GM23338 (cell line): ENCODE data around the gene RBAK. TPM values are rescaled to one million over a fixed set of nuclear protein-coding genes. Genes with fewer than 3 reads are reported as not detected.
A peak's percentile ranks its signal among the peaks of the same experiment; 100 is the strongest.

Experiments
- ATAC-seq: fragments of 200-7000 bp; cut with Tn5 transposase; 3 replicates; pipeline ENCODE4 v1.9.1; 2020
- DNase-seq: peaks from one replicate; pipeline ENCODE4 v3.0.0-alpha.2; 2015; ENCODE audit warnings: low spot score
- H2AFZ ChIP-seq: fragments of 200-600 bp; sonication (generic); 2 replicates; pipeline ENCODE4 v1.8.0; 2016; ENCODE audit warnings: antibody characterized with exemption, mild to moderate bottlenecking, moderate library complexity
- H3F3A ChIP-seq: fragments of 200-600 bp; sonication (generic); replicated peaks from 2 replicates; pipeline ENCODE4 v1.8.0; 2017; ENCODE audit warnings: antibody characterized with exemption, mixed run types, low read depth
- H3K27ac ChIP-seq: fragments of 200-600 bp; sonication (generic); 2 replicates; pipeline ENCODE4 v1.6.1; 2016; ENCODE audit warnings: low read depth
- H3K27me3 ChIP-seq: fragments of 200-600 bp; sonication (generic); 2 replicates; pipeline ENCODE4 v1.8.0; 2016; ENCODE audit warnings: mild to moderate bottlenecking, mixed run types, moderate library complexity; ENCODE audit not compliant: insufficient read depth
- H3K36me3 ChIP-seq: fragments of 200-600 bp; sonication (generic); 2 replicates; pipeline ENCODE4 v1.8.0; 2016; ENCODE audit warnings: mild to moderate bottlenecking; ENCODE audit not compliant: insufficient read depth
- H3K4me1 ChIP-seq: fragments of 200-600 bp; sonication (generic); 2 replicates; pipeline ENCODE4 v1.8.0; 2016; ENCODE audit warnings: mild to moderate bottlenecking, moderate library complexity; ENCODE audit not compliant: insufficient read depth
- H3K4me2 ChIP-seq: fragments of 200-600 bp; sonication (generic); 2 replicates; pipeline ENCODE4 v1.7.1; 2017; ENCODE audit warnings: mixed run types
- H3K4me3 ChIP-seq: fragments of 200-600 bp; sonication (generic); 2 replicates; pipeline ENCODE4 v1.6.1; 2016; ENCODE audit warnings: mixed run types
- H3K79me2 ChIP-seq: fragments of 200-600 bp; sonication (generic); replicated peaks from 2 replicates; pipeline ENCODE4 v1.8.0; 2017; ENCODE audit warnings: mild to moderate bottlenecking; ENCODE audit not compliant: insufficient read depth
- H3K9me2 ChIP-seq: fragments of 200-600 bp; sonication (generic); 2 replicates; pipeline ENCODE4 v1.8.0; 2017; ENCODE audit not compliant: insufficient read depth
- H4K20me1 ChIP-seq: fragments of 200-600 bp; sonication (generic); replicated peaks from 2 replicates; pipeline ENCODE4 v1.8.0; 2017; ENCODE audit warnings: mild to moderate bottlenecking; ENCODE audit not compliant: insufficient read depth
- H3K27ac Mint-ChIP-seq: 2 replicates; pipeline ENCODE4 v1.8.0; 2020; ENCODE audit warnings: inconsistent platforms, mild to moderate bottlenecking, moderate library complexity, mixed read lengths
- H3K27me3 Mint-ChIP-seq: 3 replicates; pipeline ENCODE4 v1.8.0; 2022; ENCODE audit warnings: low read depth, mild to moderate bottlenecking, moderate library complexity, mixed read lengths, inconsistent platforms; ENCODE audit not compliant: insufficient read depth, poor library complexity
- H3K36me3 Mint-ChIP-seq: 3 replicates; pipeline ENCODE4 v1.8.0; 2021; ENCODE audit warnings: low read depth, mild to moderate bottlenecking, inconsistent platforms, moderate library complexity, mixed read lengths
- H3K4me1 Mint-ChIP-seq: 3 replicates; pipeline ENCODE4 v1.8.0; 2020; ENCODE audit warnings: mild to moderate bottlenecking, inconsistent platforms, mixed read lengths
- H3K4me3 Mint-ChIP-seq: 3 replicates; pipeline ENCODE4 v1.8.0; 2021; ENCODE audit warnings: moderate library complexity, mild to moderate bottlenecking, inconsistent platforms, mixed read lengths
- H3K9me3 Mint-ChIP-seq: 3 replicates; pipeline ENCODE4 v1.8.0; 2020; ENCODE audit warnings: moderate library complexity, mild to moderate bottlenecking, inconsistent platforms, mixed read lengths
- CREB1 ChIP-seq: fragments of 250-450 bp; sonication (Bioruptor Pico); IDR thresholded peaks from 2 replicates; pipeline ENCODE4 v1.5.0; 2020; ENCODE audit warnings: low read depth, mild to moderate bottlenecking, moderate library complexity
- CTCF ChIP-seq, 2 experiments: fragments of 200-600 bp in 1 of 2; sonication (generic) in 1 of 2; conservative IDR thresholded peaks; 2 replicates each; pipeline versions ENCODE4 v1.5.1 to v1.6.1; 2016 to 2017; ENCODE audit warnings: antibody characterized with exemption in 2 of 2, low read depth in 2 of 2, mild to moderate bottlenecking in 2 of 2, moderate library complexity in 1 of 2
- ETS1 ChIP-seq: IDR thresholded peaks from 2 replicates; pipeline ENCODE4 v1.6.1; 2016; ENCODE audit warnings: antibody characterized with exemption
- EZH2 ChIP-seq: fragments of 200-600 bp; sonication (generic); IDR thresholded peaks from one replicate; pipeline ENCODE4 v1.8.0; 2017; ENCODE audit warnings: antibody characterized with exemption, mild to moderate bottlenecking, low read depth; ENCODE audit not compliant: unreplicated experiment
- EZH2phosphoT487 ChIP-seq: fragments of 200-600 bp; sonication (generic); IDR thresholded peaks from one replicate; pipeline ENCODE4 v1.8.1; 2018; ENCODE audit warnings: antibody characterized with exemption; ENCODE audit not compliant: unreplicated experiment
- JUNB ChIP-seq: IDR thresholded peaks from one replicate; pipeline ENCODE4 v1.6.1; 2016; ENCODE audit warnings: antibody characterized with exemption; ENCODE audit not compliant: unreplicated experiment
- NANOG ChIP-seq: IDR thresholded peaks from 2 replicates; pipeline ENCODE4 v1.6.1; 2016; ENCODE audit warnings: antibody characterized with exemption, borderline replicate concordance
- POLR2AphosphoS5 ChIP-seq: IDR thresholded peaks from 2 replicates; pipeline ENCODE4 v1.6.1; 2016; ENCODE audit warnings: antibody characterized with exemption, low read depth
- STAT1 ChIP-seq: IDR thresholded peaks from one replicate; pipeline ENCODE4 v1.6.1; 2016; ENCODE audit warnings: antibody characterized with exemption; ENCODE audit not compliant: unreplicated experiment
- ZNF114 ChIP-seq: fragments of 250-450 bp; sonication (Bioruptor Pico); IDR thresholded peaks from 2 replicates; pipeline ENCODE4 v1.5.0; 2020; ENCODE audit warnings: mild to moderate bottlenecking, moderate library complexity
- ZNF331 ChIP-seq: fragments of 250-450 bp; sonication (Bioruptor Pico); IDR thresholded peaks from 2 replicates; pipeline ENCODE4 v1.5.0; 2020; ENCODE audit warnings: low read depth, mild to moderate bottlenecking, moderate library complexity
- polyA plus RNA-seq: library from polyadenylated mRNA; unstranded; fragments of >200 nt; fragmentation: Nextera tagmentation; extraction: Ambion mirVana; gene quantifications from 2 replicates; pipeline ENCODE4 v1.2.1, GENCODE V29; 2016
- total RNA-seq: library from RNA; depleted of rRNA; stranded (reverse); fragments of >200 nt; shearing (Covaris generic); gene quantifications from 2 replicates; pipeline ENCODE4 v1.2.3, GENCODE V29; 2014
- TF ChIP-seq, protein P1 (sequence below): IDR thresholded peaks from one replicate; pipeline ENCODE4 v1.6.1; 2018; ENCODE audit warnings: antibody characterized with exemption; ENCODE audit not compliant: unreplicated experiment
- TF ChIP-seq, protein P2 (sequence below): fragments of 250-450 bp; sonication (Bioruptor Pico); IDR thresholded peaks from 2 replicates; pipeline ENCODE4 v1.5.0; 2020; ENCODE audit warnings: mild to moderate bottlenecking, moderate library complexity

The RBAK gene
- total and polyA plus RNA-seq, 2 experiments from 2014 or later, result 6.5 to 15.2 TPM

DNA sequence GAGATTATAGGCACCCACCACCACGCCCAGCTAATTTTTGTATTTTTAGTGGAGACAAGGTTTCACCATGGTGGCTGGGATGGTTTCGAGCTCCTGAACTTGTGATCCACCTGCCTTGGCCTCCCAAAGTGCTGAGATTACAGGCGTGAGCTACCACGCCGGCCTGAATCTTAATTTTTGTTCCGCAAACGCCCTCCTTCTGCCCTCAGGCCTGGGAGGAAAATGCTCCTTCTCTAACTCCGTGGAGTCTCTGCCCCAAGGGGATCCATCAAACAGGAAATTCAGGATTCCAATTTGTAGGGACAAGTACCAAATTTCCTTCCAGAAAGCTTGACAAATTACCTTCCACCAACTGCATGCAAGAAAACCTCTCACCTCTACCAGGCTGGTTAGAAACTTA lies 43.2 kb downstream of the RBAK start:
- H3K36me3 Mint-ChIP-seq, result peaks cover 7% of the 10 kb centered on the region; the same call in 2 of the 3 replicates
- Histone ChIP-seq H3K27me3 (no peaks in the 10 kb centered on the region), H4K20me1 (no peaks in the 10 kb centered on the region), H3K79me2 (no peaks in the 10 kb centered on the region), H3K4me2 (no peak overlapping the region), H3K36me3 (no peaks in the 10 kb centered on the region), H3K9me2 (no peaks in the 10 kb centered on the region), H2AFZ (peak overlapping the region; percentile 94), H3K27ac (no peak overlapping the region), H3F3A (no peaks in the 10 kb centered on the region), H3K4me1 (0 out of 2 replicates have a peak, but pooled peaks cover 4% of the 10 kb centered on the region), H3K4me3 (no peak overlapping the region)
- DNase-seq, result peak; percentile 27
- no peak overlapping the region for H3K27ac Mint-ChIP-seq
- peaks cover 12% of the 10 kb centered on the region for H3K27me3 Mint-ChIP-seq
- no peak for TF ChIP-seq ZNF331 (CRISPR knock-in tag)
- TF ChIP-seq ZNF114 (CRISPR knock-in tag), result no peak
- no peak for TF ChIP-seq NANOG
- TF ChIP-seq STAT1, result no peak
- TF ChIP-seq ETS1, result no peak
- no peak for TF ChIP-seq CREB1 (CRISPR knock-in tag)
- TF ChIP-seq EZH2phosphoT487, result no peak
- TF ChIP-seq CTCF (conservative IDR thresholded peaks at IDR 0.05; ENCODE audit: low read depth in 2 of 2), result no peak
- TF ChIP-seq, protein P1, sequence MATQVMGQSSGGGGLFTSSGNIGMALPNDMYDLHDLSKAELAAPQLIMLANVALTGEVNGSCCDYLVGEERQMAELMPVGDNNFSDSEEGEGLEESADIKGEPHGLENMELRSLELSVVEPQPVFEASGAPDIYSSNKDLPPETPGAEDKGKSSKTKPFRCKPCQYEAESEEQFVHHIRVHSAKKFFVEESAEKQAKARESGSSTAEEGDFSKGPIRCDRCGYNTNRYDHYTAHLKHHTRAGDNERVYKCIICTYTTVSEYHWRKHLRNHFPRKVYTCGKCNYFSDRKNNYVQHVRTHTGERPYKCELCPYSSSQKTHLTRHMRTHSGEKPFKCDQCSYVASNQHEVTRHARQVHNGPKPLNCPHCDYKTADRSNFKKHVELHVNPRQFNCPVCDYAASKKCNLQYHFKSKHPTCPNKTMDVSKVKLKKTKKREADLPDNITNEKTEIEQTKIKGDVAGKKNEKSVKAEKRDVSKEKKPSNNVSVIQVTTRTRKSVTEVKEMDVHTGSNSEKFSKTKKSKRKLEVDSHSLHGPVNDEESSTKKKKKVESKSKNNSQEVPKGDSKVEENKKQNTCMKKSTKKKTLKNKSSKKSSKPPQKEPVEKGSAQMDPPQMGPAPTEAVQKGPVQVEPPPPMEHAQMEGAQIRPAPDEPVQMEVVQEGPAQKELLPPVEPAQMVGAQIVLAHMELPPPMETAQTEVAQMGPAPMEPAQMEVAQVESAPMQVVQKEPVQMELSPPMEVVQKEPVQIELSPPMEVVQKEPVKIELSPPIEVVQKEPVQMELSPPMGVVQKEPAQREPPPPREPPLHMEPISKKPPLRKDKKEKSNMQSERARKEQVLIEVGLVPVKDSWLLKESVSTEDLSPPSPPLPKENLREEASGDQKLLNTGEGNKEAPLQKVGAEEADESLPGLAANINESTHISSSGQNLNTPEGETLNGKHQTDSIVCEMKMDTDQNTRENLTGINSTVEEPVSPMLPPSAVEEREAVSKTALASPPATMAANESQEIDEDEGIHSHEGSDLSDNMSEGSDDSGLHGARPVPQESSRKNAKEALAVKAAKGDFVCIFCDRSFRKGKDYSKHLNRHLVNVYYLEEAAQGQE, result no peak
- TF ChIP-seq JUNB, result no peak
- no peak for TF ChIP-seq EZH2
- TF ChIP-seq, protein P2, sequence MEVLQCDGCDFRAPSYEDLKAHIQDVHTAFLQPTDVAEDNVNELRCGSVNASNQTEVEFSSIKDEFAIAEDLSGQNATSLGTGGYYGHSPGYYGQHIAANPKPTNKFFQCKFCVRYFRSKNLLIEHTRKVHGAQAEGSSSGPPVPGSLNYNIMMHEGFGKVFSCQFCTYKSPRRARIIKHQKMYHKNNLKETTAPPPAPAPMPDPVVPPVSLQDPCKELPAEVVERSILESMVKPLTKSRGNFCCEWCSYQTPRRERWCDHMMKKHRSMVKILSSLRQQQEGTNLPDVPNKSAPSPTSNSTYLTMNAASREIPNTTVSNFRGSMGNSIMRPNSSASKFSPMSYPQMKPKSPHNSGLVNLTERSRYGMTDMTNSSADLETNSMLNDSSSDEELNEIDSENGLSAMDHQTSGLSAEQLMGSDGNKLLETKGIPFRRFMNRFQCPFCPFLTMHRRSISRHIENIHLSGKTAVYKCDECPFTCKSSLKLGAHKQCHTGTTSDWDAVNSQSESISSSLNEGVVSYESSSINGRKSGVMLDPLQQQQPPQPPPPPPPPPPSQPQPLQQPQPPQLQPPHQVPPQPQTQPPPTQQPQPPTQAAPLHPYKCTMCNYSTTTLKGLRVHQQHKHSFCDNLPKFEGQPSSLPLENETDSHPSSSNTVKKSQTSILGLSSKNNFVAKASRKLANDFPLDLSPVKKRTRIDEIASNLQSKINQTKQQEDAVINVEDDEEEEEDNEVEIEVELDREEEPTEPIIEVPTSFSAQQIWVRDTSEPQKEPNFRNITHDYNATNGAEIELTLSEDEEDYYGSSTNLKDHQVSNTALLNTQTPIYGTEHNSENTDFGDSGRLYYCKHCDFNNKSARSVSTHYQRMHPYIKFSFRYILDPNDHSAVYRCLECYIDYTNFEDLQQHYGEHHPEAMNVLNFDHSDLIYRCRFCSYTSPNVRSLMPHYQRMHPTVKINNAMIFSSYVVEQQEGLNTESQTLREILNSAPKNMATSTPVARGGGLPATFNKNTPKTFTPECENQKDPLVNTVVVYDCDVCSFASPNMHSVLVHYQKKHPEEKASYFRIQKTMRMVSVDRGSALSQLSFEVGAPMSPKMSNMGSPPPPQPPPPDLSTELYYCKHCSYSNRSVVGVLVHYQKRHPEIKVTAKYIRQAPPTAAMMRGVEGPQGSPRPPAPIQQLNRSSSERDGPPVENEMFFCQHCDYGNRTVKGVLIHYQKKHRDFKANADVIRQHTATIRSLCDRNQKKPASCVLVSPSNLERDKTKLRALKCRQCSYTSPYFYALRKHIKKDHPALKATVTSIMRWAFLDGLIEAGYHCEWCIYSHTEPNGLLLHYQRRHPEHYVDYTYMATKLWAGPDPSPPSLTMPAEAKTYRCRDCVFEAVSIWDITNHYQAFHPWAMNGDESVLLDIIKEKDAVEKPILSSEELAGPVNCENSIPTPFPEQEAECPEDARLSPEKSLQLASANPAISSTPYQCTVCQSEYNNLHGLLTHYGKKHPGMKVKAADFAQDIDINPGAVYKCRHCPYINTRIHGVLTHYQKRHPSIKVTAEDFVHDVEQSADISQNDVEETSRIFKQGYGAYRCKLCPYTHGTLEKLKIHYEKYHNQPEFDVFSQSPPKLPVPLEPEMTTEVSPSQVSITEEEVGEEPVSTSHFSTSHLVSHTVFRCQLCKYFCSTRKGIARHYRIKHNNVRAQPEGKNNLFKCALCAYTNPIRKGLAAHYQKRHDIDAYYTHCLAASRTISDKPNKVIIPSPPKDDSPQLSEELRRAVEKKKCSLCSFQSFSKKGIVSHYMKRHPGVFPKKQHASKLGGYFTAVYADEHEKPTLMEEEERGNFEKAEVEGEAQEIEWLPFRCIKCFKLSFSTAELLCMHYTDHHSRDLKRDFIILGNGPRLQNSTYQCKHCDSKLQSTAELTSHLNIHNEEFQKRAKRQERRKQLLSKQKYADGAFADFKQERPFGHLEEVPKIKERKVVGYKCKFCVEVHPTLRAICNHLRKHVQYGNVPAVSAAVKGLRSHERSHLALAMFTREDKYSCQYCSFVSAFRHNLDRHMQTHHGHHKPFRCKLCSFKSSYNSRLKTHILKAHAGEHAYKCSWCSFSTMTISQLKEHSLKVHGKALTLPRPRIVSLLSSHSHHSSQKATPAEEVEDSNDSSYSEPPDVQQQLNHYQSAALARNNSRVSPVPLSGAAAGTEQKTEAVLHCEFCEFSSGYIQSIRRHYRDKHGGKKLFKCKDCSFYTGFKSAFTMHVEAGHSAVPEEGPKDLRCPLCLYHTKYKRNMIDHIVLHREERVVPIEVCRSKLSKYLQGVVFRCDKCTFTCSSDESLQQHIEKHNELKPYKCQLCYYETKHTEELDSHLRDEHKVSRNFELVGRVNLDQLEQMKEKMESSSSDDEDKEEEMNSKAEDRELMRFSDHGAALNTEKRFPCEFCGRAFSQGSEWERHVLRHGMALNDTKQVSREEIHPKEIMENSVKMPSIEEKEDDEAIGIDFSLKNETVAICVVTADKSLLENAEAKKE (CRISPR knock-in tag), result no peak
- TF ChIP-seq POLR2AphosphoS5, result no peak
- H3K9me3 Mint-ChIP-seq, result peaks cover 36% of the 10 kb centered on the region
- no peak overlapping the region for H3K4me3 Mint-ChIP-seq
- no peak for ATAC-seq
- H3K4me1 Mint-ChIP-seq, result peaks cover 3% of the 10 kb centered on the region
